ENCODE measurements around the gene SLC25A5.
"Not testable (repeated sequence)": the region's sequence is repeated elsewhere in the genome, so short reads cannot be mapped to it uniquely, and the experiment has no call there.

The SLC25A5 gene

DNA sequence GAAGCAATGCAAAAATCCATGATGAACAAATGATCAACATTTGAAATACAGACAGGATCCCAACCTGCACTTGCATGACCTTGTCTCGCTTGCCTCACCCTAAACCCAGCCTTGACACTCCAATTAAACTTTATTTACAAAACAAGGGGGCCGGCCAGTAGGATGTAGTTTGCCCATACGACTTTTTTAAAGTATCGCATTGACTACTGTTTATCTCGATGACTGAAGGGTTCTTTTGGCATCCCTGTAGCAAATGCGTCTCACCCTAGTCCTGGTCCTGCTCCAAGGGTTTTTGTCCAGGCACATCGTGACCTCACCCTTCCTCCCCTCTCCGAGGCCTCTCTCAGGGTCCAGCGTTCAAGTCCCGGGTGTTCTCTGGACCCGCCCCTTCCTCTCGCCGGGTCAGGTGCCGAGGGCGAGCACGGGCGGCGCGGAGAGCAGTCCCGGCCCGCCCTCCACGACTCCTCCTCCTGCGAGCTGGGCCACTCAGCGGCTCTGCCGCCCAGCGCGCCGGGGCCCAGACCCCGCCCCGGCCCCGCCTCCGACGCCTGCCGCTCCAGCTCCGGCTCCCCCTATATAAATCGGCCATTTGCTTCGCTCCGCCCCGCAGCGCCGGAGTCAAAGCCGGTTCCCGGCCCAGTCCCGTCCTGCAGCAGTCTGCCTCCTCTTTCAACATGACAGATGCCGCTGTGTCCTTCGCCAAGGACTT, at the start of gene SLC25A5:
SLC25A5 (plus strand) TSS at position 603 of the 709 bp plus-strand sequence; CDS start at position 675, 72 bp downstream.
- peak; percentile 10 to 85 (median 68) for DNase-seq

DNA sequence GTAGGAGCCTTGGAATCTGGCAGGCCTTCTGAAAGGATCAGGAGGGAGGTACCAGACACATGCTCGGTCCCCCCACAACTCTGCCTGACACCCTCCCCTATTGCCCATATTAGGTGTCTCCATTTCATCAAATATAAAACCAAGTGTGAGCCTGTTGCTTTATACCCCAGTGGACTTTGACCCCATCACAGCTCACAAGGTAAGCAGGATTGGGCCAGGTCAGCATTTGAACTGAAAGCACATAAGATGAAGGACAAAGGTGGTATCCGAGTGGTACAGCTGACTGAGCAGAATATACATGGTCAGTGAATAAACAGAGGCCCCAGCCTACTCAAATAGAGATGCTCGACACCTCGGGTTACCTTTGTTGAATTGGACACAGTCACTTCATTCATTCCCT, 49.1 kb upstream of the SLC25A5 start:
- no peak for DNase-seq

DNA sequence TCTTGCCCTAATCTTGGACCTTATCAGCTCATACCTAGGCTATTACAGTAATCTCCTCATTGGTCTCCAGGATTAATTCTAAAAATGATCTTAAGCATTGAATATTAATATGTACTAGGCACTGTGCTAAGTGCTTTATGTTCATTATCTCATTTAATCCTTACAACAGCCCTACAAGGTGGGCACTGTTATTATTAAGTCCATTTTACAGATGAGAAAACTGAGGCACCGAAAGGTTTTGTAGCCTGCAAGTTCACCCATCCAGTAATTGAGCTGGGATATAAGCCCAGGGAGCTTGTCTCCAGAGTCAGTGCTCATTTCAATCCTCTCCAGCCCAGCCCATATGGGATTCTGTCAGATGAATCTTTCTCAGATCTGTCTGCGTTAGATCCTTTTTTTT, 48.3 kb upstream of the SLC25A5 start:
- no peak for DNase-seq

DNA sequence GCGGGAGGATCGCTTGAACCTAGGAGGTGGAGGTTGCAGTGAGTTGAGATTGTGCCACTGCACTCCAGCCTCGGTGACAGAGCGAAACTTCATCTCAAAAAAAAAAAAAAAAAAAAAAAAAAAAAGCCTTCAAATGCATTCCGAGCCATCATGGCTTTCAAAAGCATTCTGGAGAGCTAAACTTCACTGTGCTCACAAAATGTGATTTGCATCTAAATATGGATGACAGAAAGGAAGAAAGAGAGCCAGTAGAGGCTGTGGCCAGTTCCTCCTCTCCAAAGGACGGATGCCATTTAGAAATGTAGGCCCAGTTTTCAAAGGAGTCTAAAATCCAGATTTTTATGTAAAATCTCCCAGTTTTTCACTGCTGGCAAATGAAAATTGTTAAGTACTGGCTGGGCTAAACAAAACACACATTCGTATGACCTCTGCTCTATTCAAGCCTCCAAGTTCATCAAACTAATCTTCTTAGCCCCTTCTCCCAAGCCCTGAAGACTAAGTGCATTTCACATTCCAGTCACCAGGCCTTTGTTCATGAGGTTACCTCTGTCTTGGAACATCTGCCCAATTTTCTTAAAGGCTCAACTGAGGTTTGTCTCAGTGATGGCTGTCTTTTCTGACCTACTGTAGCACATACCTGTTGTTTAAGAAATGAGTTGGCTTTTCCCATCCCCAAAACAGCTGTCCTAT, 47.1 kb upstream of the SLC25A5 start:
- no peak for DNase-seq

DNA sequence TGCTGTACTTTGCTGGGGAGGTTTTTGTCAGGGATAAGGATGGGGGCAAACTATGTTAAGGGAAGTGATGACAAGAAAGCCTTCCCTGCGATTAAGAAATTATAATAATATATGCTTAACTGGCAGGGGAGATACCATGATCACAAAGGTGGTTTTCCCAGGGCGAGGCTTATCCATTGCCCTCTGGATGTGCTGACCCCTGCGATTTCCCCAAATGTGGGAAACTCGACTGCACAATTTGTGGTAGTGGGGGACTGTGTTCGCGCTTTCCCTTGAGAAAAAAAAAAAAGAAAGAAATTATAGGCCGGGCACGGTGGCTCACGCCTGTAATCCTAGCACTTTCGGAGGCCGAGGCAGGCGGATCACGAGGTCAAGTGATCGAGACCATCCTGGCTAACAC, 44.6 kb upstream of the SLC25A5 start:
- no peak for DNase-seq

DNA sequence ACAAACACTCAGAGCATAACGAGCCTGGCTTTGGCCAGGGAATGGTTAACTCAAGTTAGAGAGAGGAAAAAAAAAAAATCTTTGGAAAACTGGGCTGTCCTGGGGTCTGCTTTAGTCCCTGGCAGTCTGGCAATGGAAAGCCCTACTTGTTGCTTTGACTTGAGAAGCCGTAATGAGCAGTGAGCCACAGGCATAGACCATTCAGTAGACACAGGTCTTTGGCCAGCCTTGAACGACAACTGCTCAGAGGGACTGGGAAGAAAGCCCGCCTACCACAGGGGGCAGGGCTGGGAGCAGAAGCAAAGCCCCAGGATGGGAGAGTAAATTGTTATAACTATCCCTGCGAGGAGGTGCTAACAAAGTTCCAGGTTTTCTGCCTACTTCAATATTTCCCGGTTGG, 43.2 kb upstream of the SLC25A5 start:
- DNase-seq = peak in 9 of 51 donors; percentile 0 to 7 (median 1)

DNA sequence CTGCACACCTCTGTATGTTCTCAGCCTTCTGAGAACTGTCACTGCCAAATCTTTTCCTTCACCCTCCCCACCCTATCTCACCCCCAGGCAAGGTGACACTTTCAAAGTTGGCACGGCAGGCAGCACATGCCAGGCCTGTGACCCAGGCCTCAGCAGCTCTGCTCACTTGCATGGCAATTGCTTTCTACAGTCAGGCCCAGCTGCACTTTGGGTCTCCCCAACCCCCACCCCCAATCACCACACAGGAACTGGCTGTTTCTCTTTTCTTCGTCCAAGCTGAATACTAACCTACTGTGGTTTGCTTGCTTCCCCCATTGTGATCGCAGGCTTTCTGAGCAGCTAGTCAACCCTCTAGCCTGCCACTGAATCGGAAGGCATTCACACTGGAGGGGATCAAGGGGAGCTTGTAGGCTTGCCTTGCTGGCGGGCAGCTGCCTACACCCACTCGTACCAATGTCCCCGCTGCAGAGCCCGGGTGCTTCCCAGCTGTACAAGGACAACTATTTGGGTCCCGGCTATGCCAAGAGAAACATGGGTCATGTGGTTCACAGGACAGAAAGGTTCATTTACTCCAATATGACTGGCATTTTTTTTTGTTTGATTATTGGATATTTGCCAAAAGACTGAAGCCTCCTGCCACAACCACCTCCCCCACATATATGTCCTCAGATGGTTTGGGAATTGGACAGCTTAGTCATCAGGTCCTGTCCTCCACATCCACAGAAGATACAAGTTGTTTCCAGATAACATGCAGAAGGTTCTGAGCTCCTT, 41.0 kb upstream of the SLC25A5 start:
- peak in 39 of 51 donors; percentile 0 to 44 (median 8) for DNase-seq

DNA sequence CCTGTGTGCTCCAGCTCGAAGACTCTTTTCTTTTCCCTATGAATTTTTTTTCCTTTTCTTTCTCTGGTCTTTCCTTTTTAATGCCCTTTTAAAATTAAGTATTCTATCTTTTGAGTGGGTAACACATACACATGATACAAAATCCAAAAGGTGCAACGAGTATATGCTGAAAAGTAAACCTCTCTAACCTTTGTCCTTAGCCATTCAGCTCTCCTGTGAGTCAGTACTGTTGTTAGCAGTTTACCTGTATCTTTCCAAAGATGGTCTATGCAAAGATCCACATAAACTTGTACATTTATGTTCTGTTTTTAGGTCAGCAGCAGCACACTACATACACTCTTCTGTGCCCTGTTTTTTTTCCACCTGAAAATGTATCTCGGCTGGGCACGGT, 40.5 kb upstream of the SLC25A5 start:
- DNase-seq = no peak

DNA sequence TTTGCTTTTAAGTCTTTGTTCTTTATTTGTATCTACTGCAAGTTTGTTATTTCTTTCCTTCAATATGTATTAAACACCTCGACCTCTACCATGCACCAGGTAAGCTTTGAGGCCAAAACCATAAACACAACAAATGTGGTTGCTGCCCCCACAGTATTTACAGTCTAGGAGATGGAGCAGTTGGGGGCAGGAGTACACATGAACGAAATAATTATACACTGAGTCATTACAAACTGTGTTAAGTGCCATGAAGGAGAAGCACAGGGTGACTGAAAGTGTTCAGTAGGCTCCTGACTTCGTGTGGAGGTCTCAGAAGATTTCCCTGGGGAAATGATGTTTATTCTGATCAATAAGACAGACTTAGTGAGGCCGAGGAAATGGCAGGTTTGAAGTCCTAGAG, 38.8 kb upstream of the SLC25A5 start:
- DNase-seq = no peak

DNA sequence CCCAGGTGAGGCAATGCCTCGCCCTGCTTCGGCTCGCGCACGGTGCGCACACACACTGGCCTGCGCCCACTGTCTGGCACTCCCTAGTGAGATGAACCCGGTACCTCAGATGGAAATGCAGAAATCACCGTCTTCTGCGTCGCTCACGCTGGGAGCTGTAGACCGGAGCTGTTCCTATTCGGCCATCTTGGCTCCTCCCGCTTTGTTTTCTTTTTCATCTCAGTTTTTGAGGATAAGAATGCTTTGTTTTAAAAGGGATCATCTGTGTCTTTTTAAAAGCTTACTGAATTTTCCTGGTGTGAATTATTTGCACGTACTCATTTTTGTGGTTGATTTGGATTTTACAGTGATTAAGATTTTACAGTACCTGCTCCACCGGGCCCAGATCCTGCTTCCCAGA, 26.9 kb upstream of the SLC25A5 start:
- not testable (repeated sequence) for DNase-seq

DNA sequence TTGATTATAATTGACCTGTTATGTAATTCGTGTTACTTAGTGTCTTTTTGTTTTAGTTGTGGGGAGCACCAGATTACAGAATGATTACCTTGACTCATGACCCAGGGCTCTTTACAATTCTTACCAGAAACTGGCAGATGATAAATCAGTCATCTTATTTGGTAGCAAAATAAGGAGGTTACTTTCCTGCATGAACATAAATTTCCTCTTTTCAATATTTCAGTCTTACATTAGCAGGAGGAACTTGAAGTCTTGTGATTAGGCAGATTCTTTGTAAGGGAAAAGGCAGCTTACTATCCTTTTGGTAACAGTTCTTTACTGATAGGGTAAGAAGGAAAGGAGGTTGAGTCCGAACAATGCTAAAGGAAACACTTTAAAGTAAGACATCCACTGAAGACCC, 26.0 kb upstream of the SLC25A5 start:
- no peak for DNase-seq

DNA sequence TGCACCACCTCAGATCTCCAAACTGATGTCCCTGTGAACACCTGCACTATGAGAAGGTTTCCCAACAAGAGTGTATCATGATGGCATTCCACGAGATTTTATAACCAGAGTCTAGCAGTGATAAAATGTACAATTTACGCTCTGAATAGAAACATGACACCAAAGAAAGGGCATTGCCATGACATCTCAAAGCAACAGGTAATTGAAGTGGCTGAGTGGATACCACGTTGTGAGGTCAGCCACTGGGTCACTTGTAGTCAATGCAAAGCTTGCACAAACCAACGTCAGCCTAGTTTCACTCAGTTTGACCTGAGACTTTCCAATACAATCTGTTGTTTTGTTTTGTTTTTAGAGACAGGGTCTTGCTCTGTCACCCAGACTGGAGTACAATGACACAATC, 15.0 kb upstream of the SLC25A5 start:
- DNase-seq = no peak

DNA sequence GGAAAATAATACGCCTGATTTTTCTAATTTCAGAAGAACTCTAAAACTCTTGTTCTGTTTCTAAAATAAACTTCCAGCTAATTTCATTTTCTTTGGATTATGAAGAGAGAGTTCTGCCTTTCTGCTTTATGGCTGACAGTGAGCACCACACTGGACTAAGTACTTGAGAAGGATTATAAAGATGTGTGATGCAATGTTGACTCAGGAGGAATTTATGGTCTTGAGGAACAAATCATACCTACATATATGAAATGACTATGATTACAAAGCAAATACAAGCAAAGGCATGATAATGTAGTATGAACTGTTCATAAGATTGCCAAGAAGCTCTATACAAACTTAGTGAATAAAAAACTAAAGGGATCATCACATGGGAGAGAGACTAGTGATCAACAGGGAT, 13.0 kb upstream of the SLC25A5 start:
- no peak for DNase-seq

DNA sequence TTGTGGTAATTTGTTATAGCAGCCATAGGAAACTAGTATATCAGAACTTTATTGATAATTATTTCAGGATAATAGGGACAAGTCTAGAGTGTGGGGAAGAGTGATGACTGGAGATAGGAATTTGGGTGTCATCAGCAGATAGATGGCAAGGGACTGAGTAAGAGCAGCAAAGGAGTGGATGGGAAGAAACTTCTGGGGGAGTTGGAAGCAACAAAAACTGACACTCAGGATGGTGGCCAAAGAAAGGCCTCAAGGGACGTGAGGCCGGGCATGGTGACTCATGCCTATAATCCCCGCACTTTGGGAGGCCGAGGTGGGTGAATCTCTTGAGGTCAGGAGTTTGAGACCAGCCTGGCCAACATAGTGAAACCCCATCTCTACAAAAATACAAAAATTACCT, 9.1 kb upstream of the SLC25A5 start:
- DNase-seq = no peak

DNA sequence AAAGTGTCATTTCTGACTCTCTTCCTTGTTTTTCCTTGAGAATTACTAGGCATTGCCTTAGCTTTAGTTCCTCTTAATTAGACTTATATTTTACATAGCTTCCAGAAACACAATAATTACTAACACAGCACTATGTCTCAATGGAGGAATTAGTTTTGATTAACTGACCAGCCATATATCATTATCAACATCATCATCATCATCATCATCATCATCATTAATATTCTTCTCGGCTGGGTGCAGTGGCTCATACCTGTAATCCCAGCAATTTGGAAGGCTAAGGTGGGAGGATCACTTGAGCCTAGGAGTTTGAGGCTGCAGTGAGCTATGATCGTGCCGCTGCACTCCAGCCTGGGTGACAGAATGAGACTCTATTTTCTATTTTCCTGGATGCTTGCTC, 2.7 kb upstream of the SLC25A5 start:
- DNase-seq = no peak

DNA sequence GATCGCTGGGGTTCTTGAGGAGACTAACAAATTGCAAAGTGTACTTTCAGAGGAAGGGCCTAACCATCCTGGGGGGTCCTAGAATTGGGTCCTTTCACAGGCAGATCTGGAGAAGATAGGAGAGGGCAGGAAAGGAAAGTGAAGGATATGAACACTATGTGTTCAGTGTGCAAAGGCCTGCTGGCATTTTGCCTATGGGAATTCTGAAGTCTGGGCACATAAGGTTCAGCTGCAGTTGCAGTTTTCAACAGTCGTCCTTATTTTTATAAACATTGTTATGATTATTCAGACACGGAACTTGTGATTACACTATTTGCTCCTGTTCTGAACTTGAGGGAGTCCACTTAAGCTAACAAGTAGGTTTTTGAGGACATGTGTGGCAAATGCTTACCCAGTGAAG, 1.3 kb upstream of the SLC25A5 start:
- DNase-seq = peak in 1 of 51 donors; percentile 0

DNA sequence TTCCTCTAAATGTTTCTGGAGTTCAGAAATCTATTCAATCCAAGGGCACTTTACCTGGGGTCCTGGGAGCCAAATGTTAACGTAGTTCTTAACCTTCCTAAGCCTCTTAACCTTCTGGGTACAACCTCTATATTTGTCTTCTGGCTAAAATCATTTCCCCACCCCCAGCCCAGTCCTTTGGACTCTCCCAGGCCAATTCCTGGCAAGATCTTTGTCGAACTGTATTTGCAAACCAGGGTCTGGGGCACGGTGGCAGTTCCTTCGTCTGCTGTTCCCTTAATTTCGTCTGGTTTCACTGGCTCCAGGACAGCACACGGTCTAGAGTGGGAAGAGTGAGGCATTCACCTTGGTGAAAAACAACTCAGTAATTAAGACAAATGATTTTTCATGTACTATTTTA, 811 bp upstream of the SLC25A5 start:
- DNase-seq = no peak

DNA sequence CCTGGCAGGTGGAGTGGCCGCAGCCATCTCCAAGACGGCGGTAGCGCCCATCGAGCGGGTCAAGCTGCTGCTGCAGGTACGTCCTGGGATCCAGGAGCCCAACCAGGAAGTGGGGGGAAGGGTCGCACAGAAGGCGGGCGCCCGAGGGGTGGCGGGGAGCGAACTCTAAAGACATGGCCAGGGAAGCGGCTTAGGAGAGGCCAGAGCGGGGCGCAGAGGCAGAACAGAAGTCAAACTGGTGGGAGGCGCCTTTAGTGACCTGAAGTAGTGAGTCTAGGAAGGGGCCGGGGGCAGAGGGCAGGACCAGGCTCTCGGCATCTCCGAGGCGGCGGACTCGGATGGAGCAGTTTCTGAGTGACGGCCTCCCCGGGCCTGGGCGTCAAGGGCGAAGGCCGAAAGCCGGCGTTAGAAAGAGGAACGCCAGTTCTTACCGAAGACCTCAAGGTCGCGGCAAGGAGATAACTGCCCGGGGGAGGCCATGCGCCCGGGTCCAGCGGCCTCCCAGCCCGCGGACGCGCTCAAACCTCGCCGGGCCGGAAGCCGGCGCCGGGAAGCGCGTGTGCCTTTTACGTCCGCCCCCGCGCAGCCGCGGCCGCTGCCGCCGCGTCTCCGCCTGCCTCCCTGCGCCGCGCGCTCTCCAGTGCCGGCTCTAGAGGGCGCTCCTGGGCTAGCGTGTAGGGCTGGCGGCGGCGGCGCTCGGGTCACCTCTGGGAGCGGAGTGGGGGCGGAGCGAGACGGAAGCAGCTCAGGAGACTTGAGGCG, 488 bp downstream of the SLC25A5 start:
- DNase-seq = peak in 50 of 51 donors; percentile 2 to 83 (median 61)

DNA sequence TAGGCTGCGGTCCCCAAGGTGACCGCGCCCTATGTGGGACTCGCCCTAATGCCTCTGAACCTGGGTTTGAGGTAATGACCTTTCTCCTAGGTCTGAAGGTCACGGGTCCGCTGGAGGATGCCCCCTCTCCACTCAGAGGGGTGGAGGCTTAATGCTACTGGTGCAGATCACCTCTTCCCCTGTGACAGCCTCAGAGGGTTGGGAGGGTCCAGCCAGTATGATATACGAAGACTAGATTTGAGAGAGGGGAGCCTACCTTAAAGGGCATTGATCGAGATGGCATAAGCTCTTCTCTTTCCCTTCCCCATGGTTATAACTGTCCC, 1.0 kb downstream of the SLC25A5 start:
- DNase-seq = no peak

DNA sequence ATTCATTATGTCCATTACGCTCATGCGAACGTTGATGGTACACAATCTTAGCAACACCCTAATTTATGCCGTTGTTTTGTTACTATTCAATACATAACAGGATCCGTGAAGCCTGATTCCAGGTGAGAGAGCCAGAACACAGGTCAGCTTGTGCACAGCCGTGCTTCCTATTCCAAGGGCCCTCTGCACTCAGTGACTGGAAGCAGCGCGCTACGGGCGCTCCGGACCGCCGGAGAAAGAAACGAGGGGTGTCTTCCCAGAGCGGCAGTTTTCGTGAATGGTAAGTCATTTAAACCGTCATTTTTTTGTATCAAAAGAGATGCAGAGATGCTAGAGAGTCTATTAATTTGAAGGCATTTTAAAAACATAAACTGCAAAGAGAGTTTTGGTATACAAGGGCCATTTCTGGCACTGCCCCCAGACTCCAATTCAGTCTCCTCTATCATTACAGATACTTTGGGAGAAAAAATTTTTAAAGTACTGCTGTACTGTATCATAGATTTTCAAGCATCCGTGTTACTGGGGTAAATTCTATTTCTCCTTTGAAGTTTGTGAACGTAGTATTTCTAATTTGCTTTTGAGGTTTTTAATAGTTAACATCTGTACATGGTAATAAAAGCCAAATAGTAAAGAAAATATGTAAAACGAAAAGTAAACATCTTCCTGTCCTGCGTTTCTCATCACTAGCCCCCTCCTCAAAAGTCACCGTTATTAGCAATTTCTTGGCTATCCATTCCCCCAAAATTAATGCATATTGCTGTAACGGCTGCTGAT, 6.6 kb downstream of the SLC25A5 start:
- DNase-seq = no peak

All from hypothalamus (tissue), 51 donors.